Bone marrow (tissue), 2 donors: ENCODE results near the gene NAT14.

Experiments used
- DNase-seq, 2 donors: peaks; one replicate each; lab custom pipeline; 2025; lab: John Stamatoyannopoulos, UW

The NAT14 gene

DNA sequence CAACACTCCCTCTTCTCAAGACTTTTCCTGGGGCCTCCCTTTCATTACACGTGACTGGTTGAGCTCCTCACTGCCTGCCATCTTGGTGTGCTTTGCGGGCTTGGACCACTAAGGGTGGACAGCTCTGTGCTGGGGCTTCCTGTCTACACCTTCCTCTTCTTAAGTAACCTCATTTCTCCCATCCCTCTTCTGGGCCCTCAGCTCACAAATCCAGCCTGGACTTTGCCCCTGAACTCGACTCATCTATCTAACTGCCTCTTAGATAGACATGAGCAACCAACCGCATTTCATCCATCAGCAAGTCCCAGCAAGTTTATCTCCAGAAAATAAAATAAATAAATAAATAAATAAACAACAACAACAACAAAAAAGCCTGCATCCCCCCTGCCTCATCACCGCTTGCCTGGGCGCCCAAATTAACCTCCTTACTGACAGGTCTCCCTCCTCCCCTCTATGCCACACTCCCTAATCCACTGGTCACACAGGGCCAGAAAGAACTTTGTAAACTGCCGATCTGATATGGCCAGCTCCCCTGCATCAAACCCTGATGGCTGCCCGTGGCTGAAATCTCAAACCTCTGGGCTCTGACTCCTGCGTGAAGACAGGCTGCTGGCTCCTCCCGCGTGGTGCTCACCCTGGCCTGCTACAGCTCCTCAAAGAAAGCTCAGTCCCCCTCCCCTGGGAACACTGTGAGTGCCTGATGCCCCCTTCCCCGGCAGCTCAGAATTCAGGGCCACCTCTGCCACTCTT lies 31.3 kb upstream of the NAT14 start:
- DNase-seq: no peak

DNA sequence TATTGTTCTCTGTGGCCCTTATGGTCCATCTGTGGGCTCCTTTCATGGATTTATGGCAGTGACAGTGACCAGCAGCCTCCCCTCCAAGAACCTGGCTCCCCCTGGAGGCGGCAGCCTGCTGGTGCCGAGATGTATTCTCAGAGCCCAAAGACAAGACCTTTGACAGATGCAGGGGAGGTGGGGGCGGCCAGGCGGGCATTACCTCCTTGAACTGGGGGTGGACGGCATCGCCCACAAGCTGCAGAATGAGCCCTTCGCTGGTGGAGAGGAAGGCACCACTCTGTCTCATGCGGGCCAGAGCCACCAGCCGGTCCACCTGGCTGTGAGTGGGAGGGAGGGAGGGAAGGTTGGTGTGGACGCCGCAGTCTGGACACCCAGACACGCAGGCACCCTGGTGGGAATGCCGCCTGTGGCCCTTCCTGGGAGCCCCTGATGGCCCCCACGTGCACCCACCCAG lies 30.2 kb upstream of the NAT14 start:
- peak in 1 of 2 donors; percentile 45 for DNase-seq

DNA sequence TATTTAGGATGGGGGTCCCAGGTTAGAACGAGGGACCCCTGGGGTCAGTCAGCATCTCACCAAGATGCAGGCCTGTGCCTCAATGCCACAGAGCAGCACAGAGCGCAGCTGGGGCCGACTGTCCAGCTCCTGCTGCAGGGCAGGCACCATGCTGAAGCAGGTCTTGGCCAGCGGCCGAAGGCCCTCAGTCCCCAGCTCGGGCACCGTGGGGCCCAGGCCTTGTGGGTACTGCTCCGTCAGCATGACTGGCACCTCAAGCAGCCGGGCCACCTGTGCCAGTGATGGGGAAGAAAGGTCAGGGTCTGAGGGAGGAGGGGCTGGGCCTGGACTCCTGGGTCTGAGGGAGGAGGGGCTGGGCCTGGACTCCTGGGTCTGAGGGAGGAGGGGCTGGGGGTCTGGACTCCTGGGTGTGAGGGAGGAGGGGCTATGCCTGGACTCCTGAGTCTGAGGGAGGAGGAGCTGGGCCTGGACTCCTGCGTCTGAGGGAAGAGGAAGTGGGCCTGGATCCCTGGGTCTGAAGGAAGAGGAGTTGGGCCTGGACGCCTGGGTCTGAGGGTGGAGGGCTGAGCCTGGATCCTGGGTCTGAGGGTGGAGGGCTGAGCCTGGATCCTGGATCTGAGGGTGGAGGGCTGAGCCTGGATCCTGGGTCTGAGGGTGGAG lies 29.3 kb upstream of the NAT14 start:
- no peak for DNase-seq

DNA sequence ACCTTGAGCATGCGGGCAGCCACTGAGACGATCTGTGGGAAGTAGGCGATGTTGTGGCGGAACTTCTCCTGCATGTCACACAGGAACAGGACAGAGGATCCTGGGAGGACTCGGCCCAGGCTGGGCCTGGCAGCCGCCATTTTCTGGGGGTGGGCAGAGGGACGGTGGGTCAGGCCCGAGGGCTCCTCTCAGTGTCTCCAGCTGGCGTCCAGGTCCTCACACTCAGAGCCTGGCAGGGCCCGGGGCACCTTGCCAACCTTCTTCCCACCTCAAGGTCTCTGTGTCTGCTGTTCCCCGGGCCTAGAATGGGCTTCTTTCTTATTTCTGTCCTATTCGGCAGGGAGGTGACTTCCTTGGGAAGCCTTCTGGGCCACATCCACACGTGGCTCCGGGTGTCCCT lies 28.6 kb upstream of the NAT14 start:
- DNase-seq: no peak

DNA sequence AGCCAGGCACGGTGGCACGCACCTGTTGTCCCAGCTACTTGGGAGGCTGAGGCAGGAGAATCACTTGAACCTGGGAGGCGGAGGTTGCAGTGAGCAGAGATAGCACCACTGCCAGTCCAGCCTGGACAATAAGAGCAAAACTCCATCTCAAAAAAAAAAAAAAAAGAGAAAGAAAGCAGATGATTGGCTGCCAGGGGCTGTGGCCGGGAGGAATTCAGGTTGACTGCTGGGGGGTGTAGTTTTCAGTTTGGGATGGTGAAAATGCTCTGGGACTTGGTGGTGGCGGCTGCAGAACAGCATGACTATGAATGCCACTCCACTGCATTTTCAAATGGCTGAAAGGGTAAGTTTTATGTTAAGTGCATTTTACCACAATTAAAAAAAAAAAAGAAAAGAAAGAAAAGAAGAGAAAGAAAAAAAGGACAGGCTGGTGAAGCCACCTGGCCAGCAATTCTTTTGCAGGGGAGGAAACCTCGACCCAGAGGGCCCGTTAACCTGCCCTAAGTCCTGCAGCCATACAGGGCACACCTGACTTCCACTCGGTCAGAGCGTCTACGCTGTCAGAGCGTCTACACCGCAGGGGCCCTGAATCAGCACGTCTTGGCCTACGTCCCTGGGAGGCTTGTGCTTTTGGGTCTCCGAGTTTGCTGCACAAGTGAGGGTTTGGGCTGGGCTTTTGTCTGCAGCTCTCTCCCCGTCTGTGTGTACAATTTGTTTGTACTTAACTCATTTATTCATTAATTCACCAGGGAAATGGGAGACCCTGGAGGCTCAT lies 27.1 kb upstream of the NAT14 start:
- DNase-seq: no peak

DNA sequence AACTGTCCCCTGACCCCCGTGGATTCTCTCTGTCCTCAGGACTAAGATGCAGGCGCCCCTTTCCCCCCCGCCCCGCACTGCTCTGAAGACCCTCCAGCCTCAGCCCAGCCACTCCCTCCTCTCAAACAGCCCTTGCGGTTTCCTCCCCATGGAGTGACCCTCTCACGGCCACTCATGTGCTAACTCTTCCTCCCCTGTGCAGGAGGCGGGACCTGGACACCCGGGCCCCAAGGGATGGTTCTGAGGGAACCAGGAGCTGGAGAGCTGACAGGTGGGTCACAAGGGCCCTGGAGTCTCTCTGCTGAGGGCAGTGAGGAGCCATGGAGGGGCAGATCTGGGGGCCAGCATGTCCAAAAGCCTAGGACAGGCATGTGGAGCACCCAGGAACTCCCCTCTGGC lies 25.4 kb upstream of the NAT14 start:
- DNase-seq: no peak

DNA sequence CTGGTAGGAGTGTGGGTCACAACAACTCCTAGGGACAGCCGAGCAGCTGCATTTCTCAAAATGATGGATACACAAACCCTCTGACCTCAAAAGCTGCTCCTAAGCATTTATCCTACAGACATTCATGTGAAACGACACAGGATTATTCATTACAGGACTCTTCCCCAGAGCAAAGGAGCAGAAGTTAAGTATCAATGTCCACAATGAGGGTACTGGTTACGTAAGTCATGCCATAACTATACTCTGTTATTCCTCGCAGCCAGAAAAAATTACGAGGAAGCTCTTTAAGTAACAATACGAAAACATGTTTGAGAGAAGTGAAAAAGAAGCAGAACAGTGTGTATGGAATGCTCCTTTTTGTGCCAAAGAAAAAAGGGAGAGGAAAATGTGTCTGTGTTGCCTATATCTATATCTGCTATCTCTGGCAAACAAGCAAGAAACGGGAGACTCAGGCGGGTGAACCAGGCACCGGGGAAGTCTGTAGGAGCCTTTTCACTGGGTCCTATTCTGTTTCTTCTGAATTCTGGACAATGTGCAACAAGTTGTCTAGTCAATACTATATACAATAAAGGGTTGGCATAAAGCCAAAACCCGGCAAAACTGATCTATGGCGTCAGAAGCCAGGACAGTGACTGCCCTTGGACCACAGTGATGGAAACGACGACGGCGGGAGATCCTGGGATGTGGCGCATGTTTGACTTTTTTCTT lies 24.9 kb upstream of the NAT14 start:
- DNase-seq: no peak

DNA sequence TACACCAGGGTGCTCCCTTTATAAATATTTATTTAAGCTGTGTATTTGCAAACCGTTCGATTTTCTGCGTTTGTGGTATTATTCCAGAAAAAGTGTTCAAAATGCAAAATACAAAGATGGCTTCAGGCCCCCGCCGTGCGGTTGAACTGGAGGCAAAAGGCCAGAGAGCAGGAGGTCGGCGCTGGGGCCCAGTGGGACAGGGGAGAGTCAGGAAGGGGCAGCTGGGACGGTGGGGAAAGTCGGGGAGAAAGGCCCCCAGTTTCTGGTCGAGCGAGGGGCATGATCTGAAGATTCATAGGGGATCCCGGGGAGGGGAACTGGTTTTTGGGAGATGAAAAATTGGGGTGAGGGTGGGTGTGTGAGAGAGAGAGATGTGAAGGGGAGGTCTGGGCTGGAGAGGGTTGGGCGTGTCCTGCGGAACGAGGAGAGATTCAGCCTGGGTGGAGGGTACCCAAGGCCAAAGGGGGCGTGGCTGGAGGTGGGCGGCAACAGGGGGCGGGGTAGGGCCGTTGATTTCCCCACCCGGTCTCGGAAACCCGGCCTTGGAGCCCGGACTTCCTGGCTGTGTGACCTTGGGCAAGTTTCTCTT lies 24.2 kb upstream of the NAT14 start:
- DNase-seq: no peak

DNA sequence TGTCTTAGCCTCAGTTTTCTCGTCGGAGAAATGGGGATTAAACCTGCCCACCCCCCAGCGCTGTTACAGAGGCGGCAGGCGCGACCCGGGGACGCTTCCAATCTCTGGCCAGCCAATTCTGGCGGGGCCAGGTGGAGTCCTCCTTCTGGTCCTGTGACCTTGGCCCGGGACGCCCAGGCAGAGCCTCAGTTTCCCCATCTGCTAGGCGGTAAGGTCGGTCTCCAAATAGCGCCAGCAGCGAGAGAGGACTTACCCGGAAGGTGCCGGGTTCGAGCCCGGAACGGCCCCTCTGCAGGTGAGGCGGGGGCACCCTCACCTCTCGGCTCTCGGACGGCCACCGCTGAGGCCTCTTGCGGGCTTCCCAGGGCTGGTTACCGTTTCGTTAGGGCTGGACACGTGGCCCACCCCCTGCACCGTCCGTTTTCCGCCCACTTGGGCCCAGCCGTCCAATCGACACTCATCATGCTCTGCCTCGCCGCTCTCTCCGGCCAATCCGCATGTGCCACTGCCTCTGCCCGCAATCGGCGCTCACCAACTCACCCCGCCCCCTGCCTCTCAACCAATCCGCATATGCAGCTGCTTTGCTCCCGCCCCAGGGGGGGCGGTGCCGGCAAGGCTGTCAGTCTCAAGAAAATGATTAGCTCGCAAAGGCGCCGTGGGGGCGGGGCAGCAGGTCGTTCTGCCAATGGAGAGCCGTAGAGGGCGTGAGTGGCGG lies 23.6 kb upstream of the NAT14 start, which contains the start of gene ISOC2:
Gene ISOC2 (minus strand): TSS at position 384 of the 715 bp plus-strand sequence. CDS start 5,156 bp downstream, outside the sequence.
- DNase-seq: peak; percentile 69 to 99

DNA sequence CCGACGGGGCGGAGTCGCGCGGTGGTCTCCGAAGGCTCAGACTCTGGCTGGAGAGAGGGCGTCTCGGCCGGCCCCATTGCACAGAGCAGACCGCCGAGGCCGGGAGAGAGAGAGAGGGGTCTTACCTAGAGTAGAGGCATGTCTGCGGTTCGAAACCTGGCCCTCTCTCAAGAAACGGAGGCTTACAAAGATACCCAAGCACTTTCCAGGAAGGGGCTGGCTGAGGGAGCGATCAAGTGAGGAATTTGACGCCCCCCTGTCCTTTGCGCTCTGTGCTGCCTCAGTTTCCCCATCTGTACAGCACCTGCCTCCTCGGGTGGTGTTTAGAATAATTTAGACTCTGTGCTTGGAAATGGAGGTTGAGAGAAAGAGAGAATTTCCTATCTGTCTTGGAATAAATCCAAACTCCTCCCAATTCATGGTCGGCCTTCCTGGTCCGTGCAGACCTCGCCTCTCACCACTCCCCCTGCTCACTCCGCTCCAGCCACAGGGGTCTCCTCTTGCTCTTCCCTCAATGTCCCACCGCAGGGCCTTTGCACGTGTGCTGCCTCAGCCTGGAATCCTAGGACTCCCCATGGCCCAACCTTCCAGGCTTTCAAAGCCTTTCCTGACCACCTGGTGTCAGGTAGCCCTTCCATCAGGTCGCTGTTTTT lies 22.9 kb upstream of the NAT14 start:
- no peak for DNase-seq

DNA sequence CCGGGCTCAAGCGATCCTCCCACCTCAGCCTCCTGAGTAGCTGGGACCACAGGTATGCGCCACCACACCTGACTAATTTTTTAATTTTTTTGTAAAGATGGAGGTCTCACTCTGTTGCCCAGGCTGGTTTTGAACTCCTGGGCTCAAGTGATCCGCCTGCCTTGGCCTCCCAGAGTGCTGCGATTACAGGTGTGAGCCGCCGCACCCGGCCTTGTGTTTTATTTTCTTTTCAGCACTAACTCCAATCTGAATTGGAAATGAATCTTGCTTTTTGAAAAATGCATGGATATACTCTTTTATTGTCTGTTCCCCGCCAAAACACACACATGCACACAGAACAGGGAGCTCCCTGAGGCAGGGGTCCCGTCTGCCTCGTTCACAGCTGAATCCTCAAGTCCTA lies 22.3 kb upstream of the NAT14 start:
- DNase-seq: no peak

DNA sequence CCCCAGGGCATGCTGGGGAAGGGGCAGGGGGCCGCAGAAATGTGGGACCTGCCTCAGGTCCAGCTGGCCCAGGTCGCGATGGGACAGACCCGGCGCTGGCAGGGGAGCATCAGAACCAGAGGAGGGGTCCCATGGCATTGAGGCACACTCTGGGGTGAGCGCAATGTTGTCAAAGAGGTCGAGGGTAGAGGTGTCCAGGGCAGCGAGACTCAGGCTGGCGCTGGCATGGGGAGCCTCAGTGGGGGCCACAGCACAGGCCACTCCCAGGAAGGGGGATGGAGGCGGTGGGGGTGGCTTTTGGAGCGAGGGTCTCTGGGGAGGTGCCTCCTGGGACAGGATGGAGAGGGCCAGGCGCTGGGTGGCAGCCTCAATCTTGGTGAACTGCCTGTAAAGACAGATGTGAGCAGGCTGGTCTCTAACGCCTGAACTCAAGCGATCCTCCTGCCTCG lies 21.4 kb upstream of the NAT14 start:
- no peak for DNase-seq

DNA sequence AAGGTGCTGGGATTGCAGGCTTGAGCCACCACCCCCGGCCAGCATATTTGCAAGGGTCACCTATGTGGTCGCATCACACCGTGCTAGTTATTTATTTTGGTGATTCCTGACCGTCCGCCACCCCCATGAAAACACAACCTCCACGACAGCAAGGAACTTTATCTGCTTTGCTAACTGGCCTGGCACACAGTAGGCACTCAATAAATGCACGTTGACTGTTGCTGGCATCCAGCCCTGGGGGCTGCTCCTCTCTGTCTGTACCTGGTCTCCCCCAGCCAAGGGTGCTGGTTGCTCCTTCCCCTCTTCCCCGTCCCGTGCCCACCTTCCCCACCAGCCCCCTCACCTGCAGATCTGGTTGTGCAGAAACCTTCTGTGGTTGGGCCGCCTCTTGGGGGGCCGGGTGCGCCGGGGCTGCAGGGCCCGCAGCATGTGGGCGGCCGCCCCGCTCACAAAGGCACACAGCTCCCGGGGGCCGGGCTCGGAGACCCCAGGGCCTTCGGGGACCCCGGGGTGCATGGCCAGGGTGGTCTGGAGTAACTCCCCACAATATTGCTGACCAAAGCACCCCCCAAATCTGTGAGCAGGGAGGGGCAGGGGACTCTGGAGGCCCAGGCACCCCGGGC lies 20.8 kb upstream of the NAT14 start:
- DNase-seq: no peak

DNA sequence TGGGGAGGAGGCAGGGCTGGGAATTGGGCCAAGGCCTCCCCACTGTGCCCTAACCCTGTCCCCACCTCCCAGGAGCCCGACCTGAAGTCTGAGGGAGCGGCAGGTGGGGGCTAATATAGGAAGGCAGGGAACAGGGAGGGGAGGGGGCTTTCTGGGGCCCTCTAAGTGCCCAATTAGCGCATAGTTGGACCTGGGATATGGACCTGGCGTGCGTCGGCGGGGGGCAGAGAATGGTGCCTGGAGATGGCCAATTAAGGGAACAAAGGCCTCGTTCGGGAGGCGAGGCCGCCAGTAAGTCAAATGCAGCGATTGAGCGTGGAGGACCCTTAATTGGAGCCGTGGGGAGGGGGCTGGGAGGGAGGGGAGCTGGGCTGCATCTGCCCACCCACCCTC lies 20.3 kb upstream of the NAT14 start, which contains the start of gene C19orf85:
Gene C19orf85 (minus strand): TSS at position 90 of the 393 bp plus-strand sequence. CDS start 197 bp downstream, outside the sequence.
- no peak for DNase-seq

DNA sequence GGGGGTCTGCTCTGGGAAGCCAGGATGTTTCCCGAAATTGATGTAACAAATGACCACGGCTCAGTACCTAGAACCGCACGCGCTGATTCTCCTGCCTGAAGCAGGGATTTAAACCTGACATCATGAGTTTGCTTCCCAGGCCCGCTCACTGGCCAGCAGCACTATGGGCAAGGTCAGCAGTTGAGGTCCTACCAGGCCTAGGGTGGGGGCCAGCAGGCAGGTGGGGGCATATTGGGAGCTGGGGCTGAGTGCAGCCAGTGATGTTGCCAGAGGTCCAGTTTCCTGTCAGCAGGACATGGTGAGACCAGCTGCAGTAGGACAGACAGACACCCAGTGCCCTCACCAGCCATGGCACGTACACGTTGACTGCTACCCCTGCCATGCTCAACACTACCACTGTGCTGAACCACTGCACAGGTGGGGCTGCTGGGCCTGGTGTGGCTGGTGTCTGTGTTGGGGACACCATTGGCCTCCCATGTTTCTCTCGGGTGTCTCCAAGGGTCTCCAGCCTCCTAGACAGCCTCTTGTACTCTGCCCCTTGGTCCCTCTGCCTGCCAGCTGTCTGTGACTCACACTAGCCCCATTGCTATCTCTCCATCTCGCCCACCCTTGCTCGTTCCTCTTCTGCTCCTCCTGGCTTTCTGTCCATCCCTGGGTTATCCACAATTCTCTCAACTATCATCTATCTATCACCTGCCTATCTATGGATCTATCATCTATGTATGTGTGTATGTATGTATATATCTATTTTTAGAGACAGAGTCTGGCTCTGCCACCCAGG lies 19.3 kb upstream of the NAT14 start:
- peak in 1 of 2 donors; percentile 33 for DNase-seq

DNA sequence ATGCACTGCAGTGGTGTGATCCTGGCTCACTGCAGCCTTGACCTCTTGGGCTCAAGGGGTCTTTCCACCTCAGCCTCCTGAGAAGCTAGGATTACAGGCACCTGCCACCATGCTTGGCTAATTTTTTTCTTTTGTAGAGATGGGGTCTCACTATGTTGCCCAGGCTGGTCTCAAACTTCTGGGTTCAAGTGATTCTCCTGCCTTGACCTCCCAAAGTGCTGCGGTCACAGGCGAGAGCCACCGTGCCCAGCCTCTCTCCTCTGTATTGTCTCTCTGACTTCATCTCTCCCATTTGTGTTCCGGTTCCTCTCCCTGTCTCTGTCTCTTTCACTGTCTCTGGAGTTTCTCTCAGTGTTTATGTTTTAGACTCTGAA lies 18.8 kb upstream of the NAT14 start:
- no peak for DNase-seq

DNA sequence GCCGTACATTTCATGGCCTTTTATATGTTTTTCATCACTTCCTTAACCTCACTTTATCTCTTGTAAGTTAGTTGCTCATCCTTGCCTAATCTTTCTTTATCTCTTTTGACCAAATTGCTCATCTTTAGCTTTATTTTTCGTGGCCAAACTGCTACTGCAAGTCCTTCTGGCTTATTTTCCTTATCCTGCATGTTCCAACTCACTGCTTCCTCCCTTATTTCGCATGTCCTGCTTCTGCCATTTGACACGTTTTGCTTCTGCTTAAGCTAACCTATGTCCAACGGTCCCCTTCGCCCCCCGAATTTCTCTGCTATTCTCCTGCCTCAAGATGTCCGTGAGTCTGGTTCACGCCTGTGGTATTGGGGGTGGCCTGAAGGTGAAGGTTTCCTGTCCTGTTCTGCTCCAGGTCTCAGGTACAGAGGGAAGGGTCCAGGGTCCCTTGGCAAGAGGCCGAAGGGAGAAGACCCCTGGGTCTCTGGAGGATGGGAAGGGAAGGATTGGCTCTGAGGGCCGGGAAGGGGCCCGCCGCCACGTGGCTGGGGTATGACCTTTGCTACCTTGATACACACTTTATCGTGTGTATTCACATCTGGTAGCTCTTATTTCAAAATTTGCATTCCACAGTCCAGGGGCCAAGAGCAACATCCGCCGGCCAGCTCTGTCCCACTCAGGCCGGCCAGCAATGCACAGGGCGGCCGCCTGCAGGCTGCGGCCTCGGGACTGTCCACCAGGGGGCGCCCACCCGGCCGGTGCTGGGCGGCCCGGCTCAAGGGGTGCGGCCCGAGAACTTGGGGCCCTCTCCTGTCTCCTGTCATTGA lies 17.5 kb upstream of the NAT14 start:
- peak in 1 of 2 donors; percentile 35 for DNase-seq

DNA sequence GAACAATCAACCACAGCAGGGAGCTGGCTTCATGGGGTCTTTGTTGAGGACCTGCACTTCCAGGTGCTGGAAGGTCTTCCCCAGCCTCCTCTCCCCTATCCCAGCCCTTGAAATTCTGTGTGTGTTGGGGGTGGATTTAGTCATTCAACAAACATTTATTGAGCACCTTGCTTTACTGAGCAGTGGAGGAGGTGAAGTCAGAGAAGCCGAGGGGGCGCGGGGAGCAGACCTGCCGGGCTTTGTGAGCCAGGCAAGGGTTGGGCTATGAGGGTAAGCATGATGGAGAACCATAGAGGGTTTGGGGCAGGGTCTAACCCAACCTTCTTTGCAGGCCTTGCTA lies 17.0 kb upstream of the NAT14 start:
- no peak for DNase-seq
